Cardiac fibroblast (primary cell): ENCODE measurements around the gene CCDC149.

Source experiments
- DNase-seq, 2 donors: peaks; one replicate each; pipeline versions ENCODE4 v3.0.0 to v3.0.0-alpha.2; 2010; ENCODE audit warnings: low read depth in 2 of 2
- H3K4me3 ChIP-seq, 2 donors: replicated peaks in 1 of 2; 1 replicate in 1 of 2; 2 replicates in 1 of 2; pipeline ENCODE4 v1.5.1; 2011; ENCODE audit warnings: low read depth in 2 of 2, low read length in 2 of 2, mild to moderate bottlenecking in 2 of 2, moderate library complexity in 1 of 2
- CTCF ChIP-seq: IDR thresholded peaks from one replicate; pipeline ENCODE4 v1.5.1; 2011; ENCODE audit warnings: low read depth, mild to moderate bottlenecking, low read length, inconsistent platforms

Gene CCDC149

DNA sequence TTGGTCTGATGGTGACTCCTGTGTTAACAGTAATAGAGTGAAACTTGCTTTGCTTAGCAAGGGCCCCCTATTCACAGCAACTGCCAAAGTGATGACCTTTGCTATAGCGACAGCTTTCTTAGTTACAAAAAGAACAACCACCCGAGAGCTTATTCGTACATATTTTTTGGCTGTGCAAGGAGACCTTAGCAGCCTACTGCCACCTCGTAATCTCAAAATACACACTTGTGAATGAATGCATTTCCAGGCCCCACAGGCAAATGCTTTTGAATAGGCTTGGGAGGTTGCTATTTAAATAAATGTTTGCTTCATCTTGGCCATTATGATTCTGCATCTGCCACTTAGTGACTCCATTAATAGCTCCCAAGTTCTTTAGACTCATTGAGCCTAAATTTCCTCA, 47.4 kb downstream of the CCDC149 start:
- H3K4me3 ChIP-seq: no peak overlapping the region
- no peak for TF ChIP-seq CTCF

GRCh38 chr4:24863799-24864198, 49.0 kb downstream of the CCDC149 start:
- H3K4me3 ChIP-seq: no peak overlapping the region
- no peak for TF ChIP-seq CTCF
- DNase-seq: no peak

More for the DNA sequence above, 47.4 kb downstream of the CCDC149 start:
- no peak for DNase-seq

- H3K4me3 ChIP-seq: no peak overlapping the region
- DNase-seq: no peak
- TF ChIP-seq CTCF: no peak
Observed at GRCh38 chr4:24862073-24862751, 50.6 kb downstream of the CCDC149 start.

GRCh38 chr4:24858550-24858949, 54.3 kb downstream of the CCDC149 start:
- H3K4me3 ChIP-seq: no peak overlapping the region
- no peak for DNase-seq
- TF ChIP-seq CTCF: no peak

DNA sequence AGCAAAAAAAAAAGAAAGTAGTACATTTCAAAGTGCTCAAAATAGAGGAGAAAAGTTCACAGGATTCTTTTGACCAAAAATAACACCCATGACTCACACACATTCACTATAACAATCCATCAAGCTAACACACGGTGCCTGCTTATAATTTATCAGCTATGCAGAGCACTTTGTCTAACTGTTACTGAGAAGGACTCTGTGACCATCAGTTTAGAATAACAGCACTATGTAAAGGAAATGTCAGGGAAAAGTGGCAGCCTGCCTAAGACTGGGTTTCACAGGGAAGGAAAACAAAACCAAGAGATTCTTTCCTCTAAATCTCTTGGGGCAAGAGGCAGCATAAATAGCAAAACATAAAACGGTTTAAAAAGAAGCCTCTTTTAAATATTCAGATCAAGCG, 54.8 kb downstream of the CCDC149 start:
- no peak for TF ChIP-seq CTCF
- peak; percentile 52 to 75 for DNase-seq
- H3K4me3 ChIP-seq: no peak overlapping the region

GRCh38 chr4:24856586-24856985, 56.3 kb downstream of the CCDC149 start:
- H3K4me3 ChIP-seq: no peak overlapping the region
- no peak for TF ChIP-seq CTCF
- DNase-seq: peak; percentile 46 to 55

- no peak overlapping the region for H3K4me3 ChIP-seq
- no peak for DNase-seq
- TF ChIP-seq CTCF: no peak
Observed at GRCh38 chr4:24855741-24856140, 57.1 kb downstream of the CCDC149 start.
